NCI-H2107 treated with DMSO at 0.1 percent for 48 hours (cell line): Measurements from ENCODE around the gene ZNF74.
"Not testable (repeated sequence)": the region's sequence is repeated elsewhere in the genome, so short reads cannot be mapped to it uniquely, and the experiment has no call there.

Experiments used
- DNase-seq: peaks from one replicate; lab custom pipeline; 2025; ENCODE audit not compliant: unreplicated experiment; lab: John Stamatoyannopoulos, UW

ZNF74 gene

DNA sequence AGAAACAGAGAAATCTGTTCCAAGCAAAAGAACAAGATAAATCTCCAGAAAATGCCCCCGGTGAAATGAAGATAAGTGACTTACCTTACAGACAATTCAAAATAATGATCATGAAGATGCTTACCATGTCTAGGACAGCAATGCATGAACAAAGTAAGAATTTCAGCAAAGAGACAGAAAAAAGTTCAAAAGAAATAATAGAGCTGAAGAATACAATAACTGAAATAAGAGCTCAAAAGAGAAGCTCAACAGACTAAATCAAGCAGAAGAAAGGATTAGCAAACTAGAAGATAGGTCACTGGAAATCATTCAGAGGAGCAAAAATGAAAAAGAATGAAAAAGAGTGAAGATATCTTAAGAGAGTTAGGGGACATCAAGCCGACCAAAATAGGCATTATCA, 19.8 kb upstream of the ZNF74 start:
- DNase-seq, result not testable (repeated sequence)

GRCh38 chr22:20376281-20376680, 17.7 kb upstream of the ZNF74 start:
- not testable (repeated sequence) for DNase-seq

DNA sequence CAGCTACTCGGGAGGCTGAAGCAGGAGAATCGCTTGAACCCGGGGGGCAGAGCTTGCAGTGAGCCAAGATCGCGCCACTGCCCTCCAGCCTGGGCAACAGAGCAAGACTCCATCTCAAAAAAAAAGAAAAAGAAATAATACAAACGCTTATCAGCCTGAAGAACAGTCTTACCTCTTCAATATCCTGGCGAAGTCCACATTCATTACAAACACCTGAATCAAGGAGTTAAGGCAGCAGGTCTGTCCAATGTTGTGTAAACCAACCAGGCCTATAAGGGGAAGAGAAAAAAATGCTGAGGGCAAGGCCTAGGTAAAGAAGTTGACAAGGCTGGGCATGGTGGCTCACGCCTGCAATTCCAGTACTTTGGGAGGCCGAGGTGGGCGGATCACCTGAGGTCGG, 17.0 kb upstream of the ZNF74 start:
- DNase-seq, result not testable (repeated sequence)

- DNase-seq, result no peak
Observed at GRCh38 chr22:20378110-20378509, 15.8 kb upstream of the ZNF74 start.

DNA sequence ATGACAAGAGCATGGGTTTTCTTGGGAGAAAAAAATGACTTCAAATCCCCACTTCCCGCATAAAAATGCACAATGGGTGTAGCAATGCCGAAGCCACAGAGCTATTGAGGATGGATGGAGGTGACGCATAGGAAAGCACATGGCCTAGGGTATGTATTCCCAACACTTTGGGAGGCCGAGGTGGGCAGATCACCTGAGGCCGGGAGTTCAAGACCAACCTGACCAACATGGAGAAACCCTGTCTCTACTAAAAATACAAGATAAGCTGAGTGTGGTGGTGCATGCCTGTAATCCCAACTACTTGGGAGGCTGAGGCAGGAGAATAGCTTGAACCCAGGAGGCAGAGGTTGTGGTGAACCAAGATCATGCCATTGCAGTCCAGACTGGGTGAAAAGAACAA, 15.3 kb upstream of the ZNF74 start:
- DNase-seq, result not testable (repeated sequence)

DNA sequence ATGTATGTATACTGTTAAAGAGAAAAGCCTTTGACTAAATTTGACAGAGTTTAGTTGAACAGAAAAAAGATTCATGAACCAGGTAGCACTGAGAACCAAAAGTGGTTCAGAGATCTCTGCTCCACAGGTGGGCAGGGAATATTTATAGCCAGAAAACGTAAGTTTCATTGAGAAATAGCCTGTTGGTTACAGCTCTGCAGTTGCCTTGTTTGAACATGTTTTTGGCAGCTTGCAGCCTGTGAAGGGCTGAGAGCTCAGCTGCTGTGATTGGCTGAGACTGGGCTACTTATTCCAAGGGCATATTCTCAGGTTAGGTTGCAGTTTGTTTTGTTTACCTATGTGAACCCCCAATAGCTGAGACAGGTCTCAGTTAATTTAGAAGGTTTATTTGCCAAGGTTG, 13.5 kb upstream of the ZNF74 start:
- DNase-seq, result no peak

- DNase-seq, result no peak
Observed at GRCh38 chr22:20383538-20383937, 10.4 kb upstream of the ZNF74 start.

DNA sequence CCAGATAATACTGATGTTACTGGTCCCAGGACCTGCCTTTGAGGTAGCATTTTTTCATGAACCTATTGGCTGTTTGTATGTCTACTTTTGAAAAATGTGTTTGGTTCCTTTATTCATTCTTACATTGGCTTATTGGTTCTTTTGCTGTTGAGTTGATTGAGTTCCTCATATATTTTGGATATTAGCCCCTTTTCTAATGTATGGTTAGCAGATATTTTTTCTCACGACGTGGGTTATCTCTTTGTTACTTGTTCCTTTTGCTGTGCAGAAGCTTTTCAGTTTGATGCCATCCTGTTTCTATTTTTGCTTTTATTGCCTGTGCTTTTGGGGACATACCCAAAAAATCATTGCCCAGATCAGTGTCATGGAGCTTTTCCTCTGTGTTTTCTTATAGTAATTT, 9.8 kb upstream of the ZNF74 start:
- DNase-seq, result no peak

- DNase-seq, result no peak
Observed at GRCh38 chr22:20384865-20385264, 9.1 kb upstream of the ZNF74 start.

- DNase-seq, result no peak
Observed at GRCh38 chr22:20386336-20386735, 7.6 kb upstream of the ZNF74 start.

- DNase-seq, result no peak
Observed at GRCh38 chr22:20386972-20387371, 7.0 kb upstream of the ZNF74 start.

- DNase-seq, result no peak
Observed at GRCh38 chr22:20388200-20388599, 5.8 kb upstream of the ZNF74 start.

DNA sequence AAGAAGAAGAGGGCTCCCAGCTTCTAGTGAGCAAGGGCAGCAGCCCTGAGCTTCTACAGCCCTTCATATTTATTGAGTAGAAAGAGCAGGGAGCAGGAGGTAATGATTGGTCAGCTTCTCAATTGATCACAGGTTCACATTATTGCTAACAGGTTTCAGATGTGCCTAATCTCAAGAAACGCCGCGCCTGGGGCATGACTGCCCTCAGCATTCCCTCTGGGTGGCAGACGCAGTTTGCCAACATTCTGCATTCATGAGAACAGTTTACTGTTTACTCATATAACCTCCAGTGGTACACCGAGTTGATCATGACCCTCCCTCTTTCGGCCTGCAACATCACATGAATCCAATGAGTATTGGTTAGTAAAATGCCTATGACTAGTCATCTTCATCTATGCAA, 4.7 kb upstream of the ZNF74 start:
- DNase-seq, result no peak

DNA sequence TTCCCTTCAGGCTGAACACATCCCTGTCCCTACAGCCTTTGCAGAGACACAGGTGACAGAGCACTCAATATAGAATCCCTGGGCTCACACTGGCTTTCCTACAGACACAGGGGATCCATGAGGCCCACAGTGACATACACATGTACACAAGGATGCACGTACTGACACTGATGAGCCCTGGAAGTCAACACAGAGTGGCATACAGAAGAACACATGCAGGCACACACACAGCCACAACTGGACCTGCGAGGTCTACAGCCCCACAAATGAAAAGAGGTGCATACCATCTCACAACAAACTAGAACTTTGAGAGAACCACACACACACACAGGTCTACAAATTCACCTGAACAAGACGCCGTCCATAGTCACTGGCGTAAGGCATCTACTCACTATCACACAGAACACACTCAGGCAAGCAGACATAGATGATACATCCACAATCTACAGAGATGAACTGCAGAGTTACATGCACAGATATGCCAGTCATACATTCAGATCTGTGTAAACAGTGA, 3.5 kb upstream of the ZNF74 start:
- no peak for DNase-seq

GRCh38 chr22:20391222-20391621, 2.7 kb upstream of the ZNF74 start:
- no peak for DNase-seq

- not testable (repeated sequence) for DNase-seq
Observed at GRCh38 chr22:20392365-20392881, 1.5 kb upstream of the ZNF74 start.

DNA sequence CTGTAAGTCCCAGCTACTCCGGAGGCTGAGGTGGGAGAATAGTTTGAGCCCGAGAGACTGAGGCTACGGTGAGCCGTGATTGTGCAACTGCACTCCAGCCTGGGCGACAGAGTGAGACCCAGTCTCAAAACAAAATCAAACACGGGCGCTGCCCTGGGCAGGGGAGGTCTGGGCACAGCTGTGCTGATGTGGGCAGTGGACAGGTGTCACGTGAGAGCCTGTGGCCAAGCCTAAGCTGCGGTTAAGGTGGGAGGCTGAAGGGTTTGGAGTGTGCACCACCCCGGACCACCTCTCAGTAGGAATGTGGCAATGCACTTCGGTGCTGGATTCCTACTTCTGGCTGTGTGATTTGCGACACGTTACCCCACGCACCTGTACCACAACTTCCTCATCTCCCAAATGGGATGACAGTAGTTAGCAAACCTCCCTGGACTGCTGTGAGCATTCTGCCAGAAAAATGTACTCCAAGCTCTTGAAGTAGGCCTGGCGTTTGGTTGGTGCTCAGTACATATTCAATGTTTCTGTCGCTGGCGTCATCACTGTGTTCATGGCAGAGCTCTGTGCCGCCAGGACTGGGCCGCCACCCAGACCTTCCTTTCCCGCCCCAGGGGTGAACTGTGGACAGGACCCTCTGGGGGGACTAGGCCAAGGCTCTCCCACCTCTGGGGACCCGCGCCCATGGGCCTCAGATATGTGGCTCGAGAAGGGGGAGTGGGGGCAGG, 807 bp upstream of the ZNF74 start:
- DNase-seq, result no peak

DNA sequence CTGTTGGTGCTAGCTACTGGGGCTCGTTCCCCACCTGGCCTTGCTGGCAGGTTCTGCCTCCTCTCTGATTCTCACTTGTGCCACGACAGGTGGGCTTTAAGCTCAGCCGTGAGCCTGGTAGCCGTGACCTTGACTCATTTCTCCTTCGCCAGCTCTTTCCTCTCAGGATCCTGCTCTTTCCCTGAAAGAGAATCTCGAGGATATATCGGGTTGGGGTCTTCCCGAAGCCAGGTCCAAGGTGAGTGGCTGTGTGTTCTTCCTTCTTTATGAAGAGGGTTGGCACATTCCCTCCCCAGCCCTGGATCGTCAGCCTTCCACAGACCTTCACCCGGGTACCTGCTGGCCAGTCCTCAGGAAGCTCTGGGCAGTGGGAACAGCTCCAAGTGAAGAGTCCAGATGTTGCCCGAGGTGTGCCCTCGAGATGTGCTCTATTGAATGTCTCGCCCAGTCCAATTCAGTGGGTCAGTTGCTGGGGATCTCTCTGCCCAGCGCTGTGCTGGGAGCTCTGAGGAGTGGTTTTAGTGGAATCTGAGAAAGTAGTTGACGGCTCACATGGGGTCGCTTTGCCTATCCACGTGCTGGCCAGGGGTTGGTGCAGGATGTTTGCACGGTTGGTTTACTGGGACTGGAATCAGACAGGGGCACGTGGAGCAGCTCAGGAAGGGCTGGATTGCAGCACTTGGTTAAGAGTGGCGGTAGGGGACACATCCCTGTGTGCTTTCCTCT, 1.4 kb downstream of the ZNF74 start:
- no peak for DNase-seq

GRCh38 chr22:20395907-20396287, 1.9 kb downstream of the ZNF74 start:
- no peak for DNase-seq

DNA sequence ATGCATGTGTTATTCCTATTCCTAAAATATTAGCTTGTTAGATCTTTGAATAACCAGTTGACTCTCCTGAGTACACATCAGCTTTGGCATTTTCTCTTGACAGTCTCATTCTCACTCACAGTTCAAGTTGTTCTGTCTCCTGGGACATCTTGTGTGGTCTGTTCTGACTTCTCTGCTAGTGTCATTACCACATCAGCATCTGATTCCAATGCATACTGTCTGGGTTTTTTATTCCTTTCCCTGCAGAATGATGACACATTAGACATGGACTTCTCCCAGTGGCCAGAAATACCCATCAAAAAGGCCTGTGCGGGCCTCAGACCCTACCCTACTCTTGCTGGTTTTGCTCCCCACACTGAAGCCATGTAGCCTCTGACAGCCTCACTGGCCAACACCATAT, 2.7 kb downstream of the ZNF74 start:
- DNase-seq, result no peak

DNA sequence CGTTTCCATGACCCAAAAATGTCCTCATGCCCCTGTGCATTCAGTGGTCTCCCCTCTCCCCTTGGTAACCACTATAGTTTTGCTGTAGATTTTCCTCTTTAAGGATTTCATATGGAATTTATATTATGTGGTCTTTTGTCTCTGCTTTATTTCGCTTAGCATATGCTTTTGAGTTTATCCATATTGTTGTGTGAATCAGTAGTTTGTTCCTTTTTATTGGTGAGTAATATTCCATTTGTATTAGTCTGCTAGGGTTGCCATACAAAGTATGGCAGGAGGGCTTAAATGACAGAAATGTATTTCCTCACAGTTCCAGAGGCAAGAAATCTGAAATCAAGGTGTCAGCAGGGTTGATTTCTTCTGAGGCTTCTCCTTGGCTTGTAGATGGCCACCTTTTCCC, 3.5 kb downstream of the ZNF74 start:
- DNase-seq, result no peak

DNA sequence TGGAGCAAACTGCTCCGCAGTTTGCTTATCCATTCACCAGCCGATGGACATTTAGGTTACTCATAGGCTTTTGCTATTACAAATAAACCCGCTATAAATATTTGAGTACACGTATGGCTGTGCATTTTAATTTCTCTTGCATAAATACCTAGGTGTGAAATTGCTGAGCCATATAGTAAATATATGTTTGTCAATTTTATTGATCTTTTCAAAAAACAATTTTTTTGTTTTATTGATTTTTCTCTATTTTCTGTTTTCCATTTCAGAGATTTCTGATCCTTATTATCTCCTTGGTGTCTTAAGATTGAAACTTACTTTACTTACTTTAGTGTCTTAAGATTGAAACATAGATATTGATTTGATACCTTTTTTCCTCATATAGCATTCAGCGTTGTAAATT, 4.5 kb downstream of the ZNF74 start:
- no peak for DNase-seq
